HG02759 (cell line): ENCODE measurements around the gene MSX2.

Experiments
- ATAC-seq: cut with Tn5 transposase; IDR thresholded peaks from one replicate; pipeline ENCODE4 v1.9.1; 2021; ENCODE audit warnings: mild to moderate bottlenecking, moderate library complexity; ENCODE audit not compliant: unreplicated experiment

The MSX2 gene

DNA sequence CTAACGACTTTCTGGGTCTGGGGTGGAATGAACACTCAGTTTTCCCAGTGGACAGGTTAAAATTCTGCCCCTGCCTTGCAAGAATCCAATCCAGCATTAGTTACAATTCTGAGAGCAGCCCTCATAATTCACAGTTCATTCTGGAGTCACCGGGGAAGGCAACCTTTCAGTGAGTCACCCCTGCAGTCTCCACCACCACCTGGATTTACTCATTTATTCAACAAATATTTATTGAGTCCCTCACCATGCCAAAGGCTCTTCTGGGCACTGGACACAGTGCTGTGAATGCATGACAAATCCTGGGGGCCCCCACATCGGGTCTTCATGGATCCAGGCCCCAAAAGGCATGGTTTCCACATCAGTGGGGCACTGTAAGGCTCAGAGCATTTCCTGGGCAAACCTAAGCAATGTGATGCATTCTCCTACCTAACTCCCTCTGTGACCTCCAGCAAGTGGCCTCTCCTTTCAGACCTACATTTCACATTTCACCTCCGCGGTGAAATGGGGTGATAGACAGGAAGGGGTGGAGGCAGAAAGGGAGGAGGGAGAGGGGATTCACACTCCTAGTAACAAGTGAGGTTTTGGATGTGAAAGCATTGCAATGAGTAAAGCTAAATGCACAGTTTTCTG lies 6.4 kb upstream of the MSX2 start:
- ATAC-seq = no peak

DNA sequence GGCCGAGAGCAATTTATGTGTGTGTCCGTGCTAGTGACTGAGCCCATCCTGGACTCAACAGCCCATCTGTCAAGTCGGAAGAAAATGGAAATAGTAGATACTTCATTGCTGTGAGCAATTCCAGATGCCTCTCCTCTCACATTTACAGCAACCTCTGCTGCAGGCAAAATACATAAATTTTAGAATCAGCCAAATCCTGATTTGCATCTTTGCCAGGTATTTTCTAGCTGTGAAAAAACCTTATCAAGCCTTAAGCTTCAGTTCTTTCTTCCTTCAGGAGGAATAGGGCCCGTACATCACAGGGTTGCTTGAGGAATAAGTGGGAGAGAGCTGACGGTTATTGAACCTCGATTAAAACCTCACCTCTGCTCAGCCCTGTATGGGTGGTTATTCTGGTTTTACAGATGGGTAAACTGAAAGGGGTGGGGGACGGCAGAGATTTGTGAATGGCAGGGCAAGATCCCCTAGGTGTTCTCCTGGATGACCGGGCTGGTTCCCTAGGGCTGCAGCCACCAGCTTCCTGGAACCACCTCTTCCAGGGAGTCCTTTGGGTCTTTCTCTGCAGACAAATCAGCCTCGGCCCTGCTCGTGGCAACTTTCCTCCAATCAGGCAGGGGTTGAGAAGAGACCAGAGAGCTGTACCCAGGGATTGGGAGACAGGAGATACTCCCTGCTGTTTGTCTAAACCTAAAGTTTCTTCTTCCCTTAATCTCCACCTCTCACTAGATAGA lies 5.3 kb upstream of the MSX2 start:
- ATAC-seq = no peak

DNA sequence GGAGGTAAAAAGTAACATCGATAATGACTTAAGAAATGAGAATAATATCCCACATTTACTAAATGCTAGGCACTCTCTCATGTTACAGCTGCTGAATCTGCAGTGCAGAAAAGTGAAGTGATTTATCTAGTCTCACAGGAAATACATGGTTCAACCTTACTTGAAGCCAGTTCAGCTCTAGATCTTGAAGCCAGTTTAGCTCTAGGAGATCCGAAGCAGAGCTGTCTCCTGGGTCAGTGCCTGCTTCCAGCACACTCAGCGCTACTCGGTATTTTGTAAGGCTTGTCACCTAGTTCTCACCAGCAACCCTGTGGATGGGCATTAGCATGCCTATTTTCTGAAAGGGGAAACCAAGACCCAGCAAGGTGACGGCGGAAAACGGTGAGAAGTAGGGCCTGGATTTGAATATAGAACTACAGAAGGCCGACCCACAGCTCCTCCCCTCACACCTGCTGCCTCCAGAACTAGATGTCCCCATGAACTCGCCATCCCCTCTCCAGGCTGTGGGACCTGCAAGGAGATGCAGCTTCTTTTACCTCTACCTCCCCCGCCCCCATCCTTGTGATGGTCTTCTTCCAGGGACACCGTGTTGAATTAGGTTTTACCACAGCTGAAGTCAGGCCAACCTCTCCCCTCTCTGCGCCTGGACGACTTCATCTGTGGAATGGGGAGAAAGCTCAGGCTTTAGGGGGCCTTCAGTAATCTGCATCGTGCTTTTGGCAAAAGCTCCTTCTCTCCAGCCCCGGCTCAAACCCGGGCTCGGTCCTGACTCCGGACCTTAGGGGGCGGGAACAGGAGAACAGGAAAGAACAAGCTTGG lies 4.4 kb upstream of the MSX2 start:
- no peak for ATAC-seq

DNA sequence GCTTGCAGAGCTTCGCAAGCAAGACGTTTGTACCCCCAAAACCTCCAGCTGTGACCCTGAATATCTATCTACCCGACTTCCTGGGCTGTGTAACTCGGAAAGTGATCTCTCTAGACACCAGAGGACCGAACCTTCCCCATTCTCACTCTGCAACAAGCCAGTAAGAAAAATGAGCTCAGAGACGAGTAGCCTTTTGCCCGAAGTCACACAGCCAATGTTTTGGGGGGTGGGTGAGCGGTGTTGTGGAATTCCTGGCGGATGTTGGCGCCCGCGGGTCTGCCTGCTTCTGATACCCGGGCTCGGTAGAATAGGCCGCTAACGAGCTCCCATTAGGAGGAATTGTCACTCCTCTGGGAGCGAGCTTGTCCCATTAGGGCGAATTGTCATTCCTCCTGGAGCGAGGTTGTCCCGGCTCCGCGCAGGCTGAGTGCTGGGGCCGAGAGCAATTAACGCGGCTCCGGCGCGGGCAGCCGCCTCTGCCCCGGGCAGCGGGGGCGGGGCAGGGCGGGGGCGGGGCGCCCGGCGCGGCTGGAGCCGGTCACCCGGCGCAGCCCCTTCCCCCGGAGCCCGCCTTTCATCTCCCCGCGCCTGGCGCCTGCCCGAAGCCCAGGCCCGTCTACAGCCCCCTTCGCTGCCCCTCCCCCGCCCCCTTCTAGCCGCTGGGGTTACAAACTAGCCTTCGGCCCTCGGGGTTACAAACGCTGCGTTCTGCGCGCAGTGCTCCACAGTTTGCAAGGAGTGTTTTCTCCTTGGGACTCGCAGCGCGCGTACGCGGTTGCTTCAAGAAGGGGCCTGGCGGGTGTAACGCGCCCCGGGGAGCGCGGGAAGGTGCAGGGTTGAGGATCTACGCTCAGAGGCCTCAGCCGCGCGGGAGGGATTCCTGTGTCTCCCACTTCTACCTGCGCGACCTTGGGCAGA lies 3.5 kb upstream of the MSX2 start:
- no peak for ATAC-seq

DNA sequence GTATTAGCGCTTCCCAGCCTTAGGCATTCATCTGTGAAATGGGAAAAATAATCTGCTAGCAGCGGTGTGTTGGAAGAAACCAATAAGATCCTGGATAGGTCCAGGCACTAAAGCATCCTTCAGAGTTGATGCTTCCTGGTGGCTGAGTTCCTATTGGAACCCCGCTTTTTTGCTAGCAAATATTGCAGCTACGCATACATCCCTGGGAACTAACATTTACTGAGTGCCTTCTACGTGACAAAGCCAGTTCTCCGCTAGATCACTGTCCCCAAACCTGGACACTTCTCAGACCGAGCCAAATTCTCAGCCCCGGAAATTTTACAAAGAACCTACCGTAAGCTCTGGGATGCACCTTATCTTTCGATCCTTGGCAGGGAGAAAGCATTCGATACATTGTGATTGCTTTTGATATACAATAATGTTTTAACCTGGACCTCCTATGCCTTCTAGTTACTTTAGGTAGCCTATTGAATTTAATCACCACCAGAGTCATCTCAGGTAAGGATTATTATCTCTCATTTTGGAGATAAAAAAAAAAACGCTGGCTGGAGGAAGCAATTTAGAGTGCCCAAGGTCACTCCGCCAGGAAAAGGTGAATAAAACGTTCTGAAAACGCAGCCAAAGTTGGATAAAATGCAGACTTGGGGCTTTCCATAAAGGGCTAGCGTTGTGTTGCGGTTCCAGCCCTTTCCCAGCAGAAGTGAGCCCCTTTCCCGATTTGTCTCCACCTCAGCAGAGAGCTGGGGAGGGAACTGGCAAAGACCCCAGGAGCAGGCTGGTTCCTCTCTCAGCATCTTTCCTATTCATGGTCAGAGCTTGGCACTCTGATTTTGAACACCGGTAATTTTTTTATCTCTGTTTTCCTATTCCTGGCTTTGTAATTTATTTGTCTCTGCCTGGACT lies 2.6 kb upstream of the MSX2 start:
- no peak for ATAC-seq

DNA sequence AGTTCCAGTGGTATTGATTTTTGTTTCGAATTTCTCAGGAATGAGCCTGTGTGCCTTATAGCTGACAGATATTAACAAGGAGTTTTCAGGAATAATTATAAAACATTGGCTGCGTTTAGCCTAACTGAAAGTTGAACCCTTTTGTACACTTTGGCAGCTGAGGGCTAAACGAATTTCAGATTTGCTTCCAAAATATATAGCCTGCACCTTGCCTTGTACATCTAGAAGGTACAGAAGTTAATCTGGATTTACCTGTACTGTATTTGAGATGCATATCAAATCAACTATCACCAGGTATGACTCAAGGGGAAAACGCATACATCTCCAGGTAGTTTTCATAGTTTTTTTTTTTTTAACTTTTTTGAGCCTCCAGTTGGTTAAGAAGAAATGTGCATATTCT lies 1.9 kb upstream of the MSX2 start:
- ATAC-seq = no peak

DNA sequence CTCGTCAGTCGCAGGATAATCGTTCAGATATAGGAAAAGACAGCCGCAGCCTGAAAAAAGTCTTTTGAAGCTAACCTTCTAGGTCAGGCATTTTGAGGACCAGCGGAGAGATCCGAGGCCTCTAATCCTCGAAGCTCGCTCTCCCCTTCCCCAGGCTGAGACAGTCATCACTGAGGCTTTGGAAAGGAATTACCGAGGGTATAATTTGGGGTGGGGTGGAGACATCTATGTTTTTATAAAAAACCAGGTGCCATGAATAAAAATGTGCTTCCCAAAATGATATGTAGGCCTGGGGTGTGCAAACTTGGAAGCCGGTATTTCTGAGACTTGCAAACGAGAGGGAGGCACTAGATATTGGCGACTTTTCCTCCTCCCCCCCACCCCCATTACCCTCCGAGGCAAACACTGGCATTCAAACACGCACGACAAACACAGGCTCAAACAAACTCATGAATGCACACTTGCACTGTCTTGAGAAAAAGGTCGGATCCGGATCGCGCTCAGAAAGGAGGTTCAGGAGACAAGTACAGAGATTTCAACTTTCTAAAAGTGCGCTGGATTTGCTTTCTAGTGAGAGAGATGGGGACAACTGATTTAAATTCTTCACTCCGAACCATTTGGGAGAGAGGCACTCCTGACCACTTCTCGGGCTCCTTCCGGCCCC lies 935 bp upstream of the MSX2 start:
- ATAC-seq = no peak

DNA sequence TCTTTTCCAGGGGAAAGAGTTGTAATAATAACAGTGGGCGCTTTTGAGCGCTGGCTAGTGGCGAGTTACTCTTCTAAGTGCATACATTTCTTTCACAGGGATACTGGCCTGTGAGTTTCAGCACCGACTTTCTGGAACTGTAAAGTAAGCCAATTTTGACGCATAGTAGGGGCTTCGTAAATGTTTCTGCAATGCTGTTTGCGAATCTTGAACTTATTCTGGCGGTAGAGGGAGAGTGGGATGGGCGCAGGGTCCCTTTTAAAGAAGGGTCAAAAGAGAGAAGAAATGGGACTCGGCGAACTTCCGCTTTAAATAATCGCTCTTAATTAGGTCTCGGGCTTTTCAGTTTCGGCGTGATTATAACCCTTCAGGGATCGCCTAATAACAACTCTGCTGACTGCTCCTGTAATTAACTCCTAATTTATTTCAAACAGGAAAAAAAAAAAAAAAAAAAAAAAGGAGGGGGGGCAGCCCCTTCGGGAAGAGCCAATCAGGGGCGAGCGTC lies 351 bp upstream of the MSX2 start:
- no peak for ATAC-seq

DNA sequence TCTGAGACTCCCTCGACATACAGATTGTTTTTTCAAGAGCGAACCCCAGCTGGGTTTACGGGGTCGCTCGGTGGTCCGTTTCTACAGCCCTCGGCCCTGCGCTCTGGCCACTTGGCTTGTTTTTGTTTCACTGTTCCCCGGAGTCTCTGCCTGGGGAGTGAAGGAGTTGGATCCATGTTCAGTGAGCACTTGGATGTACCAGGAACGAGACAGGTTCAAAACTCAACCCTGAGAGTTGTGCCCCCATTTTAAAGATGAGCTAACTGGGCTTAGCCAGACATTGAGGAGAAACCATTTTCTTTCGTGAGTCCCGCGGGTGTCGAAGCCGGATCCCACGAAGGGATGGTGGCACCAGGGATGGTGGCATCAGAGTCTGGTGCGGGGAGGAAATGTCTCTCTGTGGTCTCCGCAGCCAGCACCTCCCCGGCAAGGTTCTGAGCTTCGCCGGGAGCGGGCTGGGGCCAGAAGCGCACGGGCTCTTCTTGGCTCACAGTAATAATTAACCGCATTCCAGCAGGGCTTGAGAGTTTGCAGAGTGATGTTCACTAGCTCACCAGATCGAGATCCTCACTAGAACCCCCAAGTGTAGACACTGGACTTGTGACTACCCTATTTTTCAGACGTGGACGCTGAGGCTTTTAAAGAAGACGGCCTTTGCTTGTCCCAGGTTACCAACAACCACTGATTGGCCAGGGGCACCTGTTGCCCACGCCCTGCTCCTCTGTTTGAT lies 1.0 kb downstream of the MSX2 start:
- no peak for ATAC-seq

DNA sequence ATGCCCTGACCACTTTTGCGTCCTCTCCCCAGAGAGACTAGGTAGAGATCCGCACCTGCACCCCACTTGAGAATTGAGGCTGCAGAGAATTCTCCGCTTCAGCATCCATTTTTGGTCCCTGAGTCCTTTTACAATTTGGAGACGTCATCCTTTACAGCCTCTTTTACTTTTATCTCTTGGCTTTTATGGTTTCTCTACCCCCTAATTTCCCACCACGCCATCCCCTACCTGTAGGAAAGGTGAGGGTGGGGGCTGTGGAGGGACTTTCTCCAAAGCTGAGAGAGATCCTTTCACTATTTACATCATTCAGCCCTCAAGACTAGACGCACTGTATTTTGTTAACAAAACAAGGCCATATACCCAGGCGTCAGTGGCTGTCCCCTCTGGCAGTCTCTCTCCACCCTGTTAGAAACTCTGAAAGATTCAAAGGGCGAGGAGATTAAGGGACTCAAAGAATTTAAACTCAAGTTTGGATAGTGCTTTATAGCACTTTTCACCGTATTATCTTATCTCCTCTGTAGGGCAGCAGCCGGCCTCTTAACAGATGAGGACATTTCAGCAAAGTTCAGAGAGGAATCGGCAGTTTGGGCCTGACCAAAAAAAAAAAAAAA lies 1.7 kb downstream of the MSX2 start:
- no peak for ATAC-seq

DNA sequence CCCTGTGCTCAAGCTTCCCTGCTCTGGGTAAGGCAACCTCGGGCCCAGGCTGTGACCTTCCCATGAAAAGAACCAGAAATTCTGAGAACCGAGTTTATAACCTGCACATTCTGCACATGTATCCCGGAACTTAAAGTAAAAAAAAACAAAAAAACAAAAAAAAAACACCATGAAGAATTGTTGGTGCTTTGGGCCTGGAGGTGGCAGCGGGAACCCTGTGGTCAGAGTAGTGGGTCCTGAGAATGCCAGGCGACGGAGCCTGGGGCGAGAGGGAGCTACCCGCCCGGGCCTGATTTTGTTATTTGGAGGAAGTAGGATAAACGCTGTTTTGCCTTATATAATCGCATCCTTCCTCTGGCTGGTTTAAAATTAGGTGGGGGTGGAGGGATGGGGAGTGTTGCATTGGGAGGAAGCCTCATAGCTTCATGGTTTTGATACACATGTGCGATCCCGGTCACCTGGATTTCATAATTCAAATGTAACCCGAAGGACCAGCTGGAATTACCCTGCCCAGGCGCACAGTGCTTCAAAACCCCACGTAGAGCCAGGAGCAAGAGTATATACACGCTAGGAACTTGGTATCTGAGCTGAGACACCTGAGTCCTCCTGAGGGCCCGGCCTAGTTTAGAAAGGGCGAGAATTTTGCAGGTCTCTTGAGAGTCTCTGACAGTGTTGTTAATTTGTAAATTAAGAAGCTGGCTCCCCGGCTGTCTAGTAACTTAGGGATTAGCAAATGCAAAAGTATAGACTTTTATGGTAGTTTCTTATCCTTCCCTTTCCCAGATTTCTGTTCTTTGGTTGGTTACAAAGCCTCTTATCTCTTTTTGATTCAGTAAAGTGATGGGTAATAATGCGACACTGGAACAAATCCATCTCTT lies 2.8 kb downstream of the MSX2 start:
- ATAC-seq = no peak

DNA sequence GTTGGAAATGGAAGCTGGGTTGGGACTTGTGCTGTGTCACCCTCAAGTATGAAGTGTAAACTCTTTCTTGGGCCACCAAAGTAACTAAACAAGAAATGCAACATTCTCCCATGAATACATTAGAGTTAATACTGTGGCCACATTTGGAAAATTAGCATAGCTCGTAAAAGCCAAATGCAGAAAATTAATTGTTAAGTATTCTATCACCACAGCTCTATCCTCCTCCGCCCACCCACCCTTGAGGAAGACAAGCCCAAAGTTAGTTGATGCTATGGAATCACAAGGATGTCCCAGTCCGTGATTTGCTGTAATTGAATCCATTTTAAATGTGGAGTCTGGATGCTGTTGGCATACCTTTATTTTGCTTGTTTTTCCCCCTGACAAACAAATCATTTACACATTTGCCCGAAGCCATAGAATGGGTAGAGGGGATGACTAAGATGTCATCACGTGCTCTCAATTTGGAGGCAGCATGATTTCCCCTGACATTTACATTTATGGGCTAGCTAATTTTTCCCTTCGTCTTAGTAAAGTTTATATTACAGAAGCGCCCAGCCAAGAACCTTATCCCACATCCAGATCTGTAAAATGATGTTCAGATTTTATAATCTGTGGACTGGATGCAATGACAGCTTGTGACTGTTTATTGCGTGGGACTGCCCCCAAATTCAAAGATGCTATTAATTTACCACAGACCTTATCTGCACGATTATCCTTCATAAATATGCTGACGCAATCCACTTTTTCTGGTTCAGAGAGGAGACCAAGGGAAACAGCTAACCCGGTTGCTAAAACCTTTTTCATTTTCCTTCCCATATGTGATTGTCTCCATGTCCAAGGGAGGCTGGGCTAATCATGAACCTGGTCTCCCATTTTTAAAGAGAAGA lies 3.7 kb downstream of the MSX2 start:
- no peak for ATAC-seq

DNA sequence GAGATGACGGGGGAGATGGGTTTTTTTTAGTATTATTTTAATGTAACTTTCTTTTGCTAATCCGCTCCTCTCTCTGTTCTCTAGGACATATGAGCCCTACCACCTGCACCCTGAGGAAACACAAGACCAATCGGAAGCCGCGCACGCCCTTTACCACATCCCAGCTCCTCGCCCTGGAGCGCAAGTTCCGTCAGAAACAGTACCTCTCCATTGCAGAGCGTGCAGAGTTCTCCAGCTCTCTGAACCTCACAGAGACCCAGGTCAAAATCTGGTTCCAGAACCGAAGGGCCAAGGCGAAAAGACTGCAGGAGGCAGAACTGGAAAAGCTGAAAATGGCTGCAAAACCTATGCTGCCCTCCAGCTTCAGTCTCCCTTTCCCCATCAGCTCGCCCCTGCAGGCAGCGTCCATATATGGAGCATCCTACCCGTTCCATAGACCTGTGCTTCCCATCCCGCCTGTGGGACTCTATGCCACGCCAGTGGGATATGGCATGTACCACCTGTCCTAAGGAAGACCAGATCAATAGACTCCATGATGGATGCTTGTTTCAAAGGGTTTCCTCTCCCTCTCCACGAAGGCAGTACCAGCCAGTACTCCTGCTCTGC lies 4.8 kb downstream of the MSX2 start:
- ATAC-seq = no peak

DNA sequence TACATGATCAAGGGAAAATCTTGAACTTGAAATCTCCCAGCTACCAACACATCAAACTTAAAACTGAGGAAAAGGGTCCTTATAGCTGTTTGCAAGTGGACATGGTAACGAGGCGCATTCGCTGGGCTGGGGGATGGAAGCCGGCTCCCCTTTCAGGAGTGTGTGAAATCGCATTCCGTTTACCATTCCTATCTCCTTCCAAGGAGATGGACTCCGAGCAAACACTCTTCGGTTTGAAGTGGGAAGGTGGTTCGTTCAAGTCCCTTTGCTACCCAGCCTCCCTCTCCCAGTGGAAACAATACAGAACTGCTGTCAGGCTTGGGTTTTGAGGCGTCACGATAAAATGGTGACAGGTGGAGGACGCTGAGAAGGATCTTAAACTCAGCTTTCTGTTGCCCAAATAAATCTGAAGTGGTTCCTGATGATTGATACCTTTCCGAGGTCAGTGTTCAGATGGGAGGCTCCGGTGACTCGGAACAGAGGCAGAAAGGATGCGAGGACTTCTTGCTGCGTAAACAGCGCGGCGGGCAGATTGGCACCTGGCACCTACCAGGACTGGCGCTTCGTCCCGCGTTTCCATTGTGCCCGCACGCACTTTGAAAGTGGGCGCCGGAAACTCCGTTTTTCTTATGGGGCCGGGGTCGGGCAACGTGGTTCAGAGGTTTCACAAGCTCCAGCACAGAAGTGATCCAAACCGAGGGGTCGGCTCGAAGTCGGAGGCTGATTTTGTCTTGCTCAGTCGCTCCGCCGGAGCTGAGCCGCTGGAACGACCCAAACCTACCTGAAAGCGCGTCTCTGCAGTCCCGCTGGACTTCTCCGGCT lies 7.0 kb downstream of the MSX2 start:
- ATAC-seq = no peak
